ENCODE data around the gene MAGEA3.
"Not testable (repeated sequence)": the region's sequence is repeated elsewhere in the genome, so short reads cannot be mapped to it uniquely, and the experiment has no call there.

Gene MAGEA3

DNA sequence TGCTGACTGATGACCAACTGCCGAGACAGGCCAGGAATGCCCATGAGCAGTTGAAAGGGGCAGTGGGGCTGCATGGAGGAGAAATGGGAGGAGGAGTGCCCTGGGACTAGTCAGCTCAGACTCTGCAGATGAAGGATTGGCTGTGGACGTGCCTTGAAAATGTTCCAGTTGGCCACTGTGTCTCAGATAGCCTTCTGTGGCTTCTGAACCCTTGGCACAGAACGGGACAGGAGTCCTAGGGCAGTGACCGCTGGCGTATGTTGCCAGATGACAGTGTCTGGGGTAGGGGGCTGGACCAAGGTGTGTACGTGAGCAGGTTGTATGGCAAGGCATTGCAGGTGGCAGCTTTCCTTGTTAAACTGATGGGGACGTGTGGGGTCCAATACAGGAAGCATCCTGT is 7.9 kb downstream of the MAGEA3 start:
- H3K4me3 ChIP-seq (ENCODE audit: low read depth in 1 of 2, low read length in 2 of 2); H3K4me1 ChIP-seq (ENCODE audit: control insufficient read depth in 1 of 2, insufficient read depth in 2 of 2, low read length in 2 of 2); H3K27me3 ChIP-seq (ENCODE audit: low read depth, low read length); H3K36me3 ChIP-seq (ENCODE audit: control insufficient read depth in 1 of 2, insufficient read depth in 2 of 2, low read length in 2 of 2); H3K27ac ChIP-seq (ENCODE audit: low read length); H3K9me3 ChIP-seq (ENCODE audit: control insufficient read depth in 1 of 2, low read length in 2 of 2): not testable (repeated sequence)

DNA sequence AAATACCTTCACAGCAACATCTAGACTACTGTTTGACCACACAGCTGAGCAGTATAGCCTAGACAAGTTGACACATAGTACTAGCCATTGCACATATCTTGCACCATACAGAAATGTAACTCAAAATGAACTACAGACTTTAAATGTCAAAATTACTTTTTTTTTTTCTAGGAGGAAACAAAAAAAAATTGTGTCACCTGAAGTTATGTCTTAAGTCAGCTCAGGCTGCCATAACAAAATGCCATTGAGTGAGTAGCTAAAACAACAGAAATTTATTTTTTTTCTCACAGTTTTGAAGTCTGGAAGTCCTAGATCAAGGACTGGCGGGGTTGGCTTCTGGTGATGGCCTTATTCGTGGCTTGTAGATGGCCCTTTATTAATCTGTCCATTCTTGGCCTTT is 10.6 kb downstream of the MAGEA3 start, which contains the start of gene CSAG2:
CSAG2 (minus strand) TSS at position 101 of the 400 bp plus-strand sequence. CDS start 161 bp downstream, outside the sequence.
- H3K36me3 ChIP-seq (ENCODE audit: control insufficient read depth in 1 of 2, insufficient read depth in 2 of 2, low read length in 2 of 2); H3K27ac ChIP-seq (ENCODE audit: low read length); H3K27me3 ChIP-seq (ENCODE audit: low read depth, low read length); H3K9me3 ChIP-seq (ENCODE audit: control insufficient read depth in 1 of 2, low read length in 2 of 2); H3K4me3 ChIP-seq (ENCODE audit: low read depth in 1 of 2, low read length in 2 of 2); H3K4me1 ChIP-seq (ENCODE audit: control insufficient read depth in 1 of 2, insufficient read depth in 2 of 2, low read length in 2 of 2): not testable (repeated sequence)

DNA sequence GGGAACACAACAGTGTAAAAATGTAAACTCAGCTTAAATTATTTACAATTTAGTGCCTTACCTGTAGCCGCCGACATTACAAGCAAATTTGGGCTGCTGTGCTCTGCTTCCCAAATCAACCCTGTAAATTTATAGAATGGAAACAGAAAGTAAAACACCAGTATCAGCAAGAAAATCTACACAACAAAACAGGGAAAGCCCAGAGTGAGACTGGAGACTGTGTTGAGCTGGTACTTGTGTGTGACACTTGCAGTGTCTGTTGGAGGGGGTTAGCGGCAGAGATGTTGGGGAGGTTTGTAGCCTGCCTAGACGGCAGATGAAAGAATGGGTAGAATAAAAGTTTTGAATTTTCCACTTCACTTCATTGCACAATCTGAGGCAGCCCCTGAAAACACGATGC is 14.6 kb downstream of the MAGEA3 start:
- H3K4me3 ChIP-seq (ENCODE audit: low read depth in 1 of 2, low read length in 2 of 2); H3K4me1 ChIP-seq (ENCODE audit: control insufficient read depth in 1 of 2, insufficient read depth in 2 of 2, low read length in 2 of 2); H3K27ac ChIP-seq (ENCODE audit: low read length); H3K27me3 ChIP-seq (ENCODE audit: low read depth, low read length); H3K36me3 ChIP-seq (ENCODE audit: control insufficient read depth in 1 of 2, insufficient read depth in 2 of 2, low read length in 2 of 2); H3K9me3 ChIP-seq (ENCODE audit: control insufficient read depth in 1 of 2, low read length in 2 of 2): not testable (repeated sequence)

DNA sequence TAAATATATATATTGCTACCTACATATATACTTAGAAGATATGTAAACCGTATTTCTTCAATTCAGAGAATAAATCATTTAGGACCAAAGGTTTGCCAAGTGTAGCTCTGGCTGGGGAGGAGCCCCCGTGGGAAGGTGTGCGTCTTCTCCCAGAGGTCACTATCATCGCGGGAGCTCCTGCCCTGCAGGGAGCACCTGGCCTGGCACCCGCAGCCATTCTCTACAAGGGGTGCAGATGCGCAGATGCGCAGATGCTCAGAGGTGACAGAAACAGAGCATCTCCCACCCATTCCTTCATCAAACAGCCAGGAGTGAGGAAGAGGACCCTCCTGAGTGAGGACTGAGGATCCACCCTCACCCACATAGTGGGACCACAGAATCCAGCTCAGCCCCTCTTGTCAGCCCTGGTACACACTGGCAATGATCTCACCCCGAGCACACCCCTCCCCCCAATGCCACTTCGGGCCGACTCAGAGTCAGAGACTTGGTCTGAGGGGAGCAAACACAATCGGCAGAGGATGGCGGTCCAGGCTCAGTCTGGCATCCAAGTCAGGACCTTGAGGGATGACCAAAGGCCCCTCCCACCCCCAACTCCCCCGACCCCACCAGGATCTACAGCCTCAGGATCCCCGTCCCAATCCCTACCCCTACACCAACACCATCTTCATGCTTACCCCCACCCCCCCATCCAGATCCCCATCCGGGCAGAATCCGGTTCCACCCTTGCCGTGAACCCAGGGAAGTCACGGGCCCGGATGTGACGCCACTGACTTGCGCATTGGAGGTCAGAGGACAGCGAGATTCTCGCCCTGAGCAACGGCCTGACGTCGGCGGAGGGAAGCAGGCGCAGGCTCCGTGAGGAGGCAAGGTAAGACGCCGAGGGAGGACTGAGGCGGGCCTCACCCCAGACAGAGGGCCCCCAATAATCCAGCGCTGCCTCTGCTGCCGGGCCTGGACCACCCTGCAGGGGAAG is 15.5 kb downstream of the MAGEA3 start, which contains the start of gene MAGEA2B:
MAGEA2B (plus strand) TSS at position 814 of the 973 bp plus-strand sequence. CDS start 2,479 bp downstream, outside the sequence.
- not testable (repeated sequence) for H3K36me3 ChIP-seq (ENCODE audit: control insufficient read depth in 1 of 2, insufficient read depth in 2 of 2, low read length in 2 of 2); H3K27me3 ChIP-seq (ENCODE audit: low read depth, low read length); H3K9me3 ChIP-seq (ENCODE audit: control insufficient read depth in 1 of 2, low read length in 2 of 2); H3K27ac ChIP-seq (ENCODE audit: low read length); H3K4me3 ChIP-seq (ENCODE audit: low read depth in 1 of 2, low read length in 2 of 2); H3K4me1 ChIP-seq (ENCODE audit: control insufficient read depth in 1 of 2, insufficient read depth in 2 of 2, low read length in 2 of 2)

DNA sequence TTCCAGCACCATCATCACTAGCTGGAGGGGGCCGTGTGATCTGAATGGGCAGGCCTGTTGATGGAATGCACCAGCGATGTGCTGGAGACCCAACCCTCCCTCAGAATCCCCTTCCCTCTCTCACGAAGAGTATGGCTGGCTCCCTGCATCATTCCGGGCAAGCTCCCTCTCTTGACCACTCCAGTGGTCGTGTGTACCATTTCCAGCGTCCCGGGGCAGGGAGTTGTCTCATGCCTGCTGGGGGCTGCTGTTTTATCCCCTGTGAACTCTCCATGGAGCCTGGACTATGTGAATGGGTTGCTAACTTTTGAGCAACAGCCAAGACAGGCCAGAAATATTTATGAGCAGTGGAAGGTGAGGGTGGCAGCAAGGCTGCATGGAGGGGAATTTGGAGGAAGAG is 26.8 kb downstream of the MAGEA3 start:
- no peak overlapping the region for H3K4me3 ChIP-seq (ENCODE audit: low read depth in 1 of 2, low read length in 2 of 2)
- H3K27ac ChIP-seq (ENCODE audit: low read length): no peak overlapping the region
- no peaks in the 10 kb centered on the region for H3K9me3 ChIP-seq (ENCODE audit: control insufficient read depth in 1 of 2, low read length in 2 of 2)
- no peaks in the 10 kb centered on the region for H3K36me3 ChIP-seq (ENCODE audit: control insufficient read depth in 1 of 2, insufficient read depth in 2 of 2, low read length in 2 of 2)
- H3K4me1 ChIP-seq (ENCODE audit: control insufficient read depth in 1 of 2, insufficient read depth in 2 of 2, low read length in 2 of 2): no peaks in the 10 kb centered on the region
- H3K27me3 ChIP-seq (ENCODE audit: low read depth, low read length): no peaks in the 10 kb centered on the region

DNA sequence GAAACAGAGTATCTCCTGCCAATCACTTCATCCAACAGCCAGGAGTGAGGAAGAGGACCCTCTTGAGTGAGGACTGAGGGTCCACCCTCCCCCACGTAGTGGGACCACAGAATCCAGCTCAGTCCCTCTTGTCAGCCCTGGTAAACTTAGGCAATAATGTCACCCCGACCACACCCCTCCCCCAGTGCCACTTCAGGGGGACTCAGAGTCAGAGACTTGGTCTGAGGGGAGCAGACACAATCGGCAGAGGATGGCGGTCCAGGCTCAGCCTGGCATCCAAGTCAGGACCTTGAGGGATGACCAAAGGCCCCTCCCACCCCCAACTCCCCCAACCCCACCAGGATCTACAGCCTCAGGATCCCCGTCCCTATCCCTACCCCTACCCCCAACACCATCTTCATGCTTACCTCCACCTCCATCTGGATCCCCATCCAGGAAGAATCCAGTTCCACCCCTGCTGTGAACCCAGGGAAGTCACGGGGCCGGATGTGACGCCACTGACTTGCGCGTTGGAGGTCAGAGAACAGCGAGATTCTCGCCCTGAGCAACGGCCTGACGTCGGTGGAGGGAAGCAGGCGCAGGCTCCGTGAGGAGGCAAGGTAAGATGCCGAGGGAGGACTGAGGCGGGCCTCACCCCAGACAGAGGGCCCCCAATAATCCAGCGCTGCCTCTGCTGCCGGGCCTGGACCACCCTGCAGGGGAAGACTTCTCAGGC is 34.8 kb downstream of the MAGEA3 start, which contains the start of the genes CSAG1 and MAGEA12:
CSAG1 (minus strand) TSS at position 461 of the 715 bp plus-strand sequence. CDS start 1,261 bp downstream, outside the sequence.
MAGEA12 (plus strand) TSS at position 497 of the 715 bp plus-strand sequence. CDS start 2,405 bp downstream, outside the sequence.
- Histone ChIP-seq H3K36me3 (ENCODE audit: control insufficient read depth in 1 of 2, insufficient read depth in 2 of 2, low read length in 2 of 2) (no peaks in the 10 kb centered on the region), H3K27me3 (ENCODE audit: low read depth, low read length) (no peaks in the 10 kb centered on the region), H3K4me3 (ENCODE audit: low read depth in 1 of 2, low read length in 2 of 2) (no peak within 1 kb of the TSS), H3K4me1 (ENCODE audit: control insufficient read depth in 1 of 2, insufficient read depth in 2 of 2, low read length in 2 of 2) (no peaks in the 10 kb centered on the region), H3K9me3 (ENCODE audit: control insufficient read depth in 1 of 2, low read length in 2 of 2) (no peaks in the 10 kb centered on the region), H3K27ac (ENCODE audit: low read length) (no peak within 1 kb of the TSS)

DNA sequence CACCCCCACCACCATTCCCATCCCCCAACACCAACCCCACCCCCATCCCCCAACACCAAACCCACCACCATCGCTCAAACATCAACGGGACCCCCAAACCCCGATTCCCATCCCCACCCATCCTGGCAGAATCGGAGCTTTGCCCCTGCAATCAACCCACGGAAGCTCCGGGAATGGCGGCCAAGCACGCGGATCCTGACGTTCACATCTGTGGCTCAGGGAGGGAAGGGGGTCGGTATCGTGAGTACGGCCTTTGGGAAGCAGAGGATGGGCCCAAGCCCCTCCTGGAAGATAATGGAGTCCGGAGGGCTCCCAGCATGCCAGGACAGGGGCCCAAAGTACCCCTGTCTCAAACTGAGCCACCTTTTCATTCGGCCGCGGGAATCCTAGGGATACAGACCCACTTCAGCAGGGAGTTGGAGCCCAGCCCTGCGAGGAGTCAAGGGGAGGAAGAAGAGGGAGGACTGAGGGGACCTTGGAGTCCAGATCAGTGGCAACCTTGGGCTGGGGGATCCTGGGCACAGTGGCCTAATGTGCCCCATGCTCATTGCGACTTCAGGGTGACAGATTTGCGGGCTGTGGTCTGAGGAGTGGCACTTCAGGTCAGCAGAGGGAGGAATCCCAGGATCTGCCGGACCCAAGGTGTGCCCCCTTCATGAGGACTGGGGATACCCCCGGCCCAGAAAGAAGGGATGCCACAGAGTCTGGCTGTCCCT is 35.7 kb downstream of the MAGEA3 start:
- not testable (repeated sequence) for H3K36me3 ChIP-seq (ENCODE audit: control insufficient read depth in 1 of 2, insufficient read depth in 2 of 2, low read length in 2 of 2)

DNA sequence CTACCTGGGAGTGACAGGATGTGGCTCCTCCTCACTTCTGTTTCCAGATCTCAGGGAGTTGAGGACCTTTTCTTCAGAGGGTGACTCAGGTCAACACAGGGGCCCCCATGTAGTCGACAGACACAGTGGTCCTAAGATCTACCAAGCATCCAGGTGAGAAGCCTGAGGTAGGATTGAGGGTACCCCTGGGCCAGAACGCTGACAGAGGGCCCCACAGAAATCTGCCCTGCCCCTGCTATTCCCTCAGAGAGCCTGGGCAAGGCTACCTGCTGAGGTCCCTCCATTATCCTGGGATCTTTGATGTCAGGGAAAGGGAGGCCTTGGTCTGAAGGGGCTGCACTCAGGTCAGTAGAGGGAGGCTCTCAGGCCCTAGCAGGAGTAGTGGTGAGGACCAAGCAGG is 36.5 kb downstream of the MAGEA3 start:
- Histone ChIP-seq H3K4me1 (ENCODE audit: control insufficient read depth in 1 of 2, insufficient read depth in 2 of 2, low read length in 2 of 2) (no peaks in the 10 kb centered on the region), H3K36me3 (ENCODE audit: control insufficient read depth in 1 of 2, insufficient read depth in 2 of 2, low read length in 2 of 2) (no peaks in the 10 kb centered on the region), H3K27ac (ENCODE audit: low read length) (no peak overlapping the region), H3K4me3 (ENCODE audit: low read depth in 1 of 2, low read length in 2 of 2) (no peak overlapping the region), H3K9me3 (ENCODE audit: control insufficient read depth in 1 of 2, low read length in 2 of 2) (no peaks in the 10 kb centered on the region), H3K27me3 (ENCODE audit: low read depth, low read length) (no peaks in the 10 kb centered on the region)

More for the DNA sequence above, 35.7 kb downstream of the MAGEA3 start:
- H3K4me3 ChIP-seq (ENCODE audit: low read depth in 1 of 2, low read length in 2 of 2); H3K9me3 ChIP-seq (ENCODE audit: control insufficient read depth in 1 of 2, low read length in 2 of 2); H3K4me1 ChIP-seq (ENCODE audit: control insufficient read depth in 1 of 2, insufficient read depth in 2 of 2, low read length in 2 of 2); H3K27me3 ChIP-seq (ENCODE audit: low read depth, low read length); H3K27ac ChIP-seq (ENCODE audit: low read length): not testable (repeated sequence)

DNA sequence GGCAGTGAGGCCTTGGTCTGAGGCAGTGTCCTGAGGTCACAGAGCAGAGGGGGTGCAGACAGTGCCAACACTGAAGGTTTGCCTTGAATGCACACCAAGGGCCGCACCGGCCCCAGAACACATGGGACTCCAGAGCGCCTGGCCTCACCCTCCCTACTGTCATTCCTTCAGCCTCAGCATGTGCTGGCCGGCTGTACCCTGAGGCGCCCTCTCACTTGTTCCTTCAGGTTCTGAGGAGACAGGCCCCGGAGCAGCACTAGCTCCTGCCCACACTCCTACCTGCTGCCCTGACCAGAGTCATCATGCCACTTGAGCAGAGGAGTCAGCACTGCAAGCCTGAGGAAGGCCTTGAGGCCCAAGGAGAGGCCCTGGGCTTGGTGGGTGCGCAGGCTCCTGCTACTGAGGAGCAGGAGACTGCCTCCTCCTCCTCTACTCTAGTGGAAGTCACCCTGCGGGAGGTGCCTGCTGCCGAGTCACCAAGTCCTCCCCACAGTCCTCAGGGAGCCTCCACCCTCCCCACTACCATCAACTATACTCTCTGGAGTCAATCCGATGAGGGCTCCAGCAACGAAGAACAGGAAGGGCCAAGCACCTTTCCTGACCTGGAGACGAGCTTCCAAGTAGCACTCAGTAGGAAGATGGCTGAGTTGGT is 37.4 kb downstream of the MAGEA3 start:
- Histone ChIP-seq H3K27me3 (ENCODE audit: low read depth, low read length) (no peaks in the 10 kb centered on the region), H3K36me3 (ENCODE audit: control insufficient read depth in 1 of 2, insufficient read depth in 2 of 2, low read length in 2 of 2) (no peaks in the 10 kb centered on the region), H3K27ac (ENCODE audit: low read length) (no peak overlapping the region), H3K9me3 (ENCODE audit: control insufficient read depth in 1 of 2, low read length in 2 of 2) (no peaks in the 10 kb centered on the region), H3K4me3 (ENCODE audit: low read depth in 1 of 2, low read length in 2 of 2) (no peak overlapping the region), H3K4me1 (ENCODE audit: control insufficient read depth in 1 of 2, insufficient read depth in 2 of 2, low read length in 2 of 2) (no peaks in the 10 kb centered on the region)

DNA sequence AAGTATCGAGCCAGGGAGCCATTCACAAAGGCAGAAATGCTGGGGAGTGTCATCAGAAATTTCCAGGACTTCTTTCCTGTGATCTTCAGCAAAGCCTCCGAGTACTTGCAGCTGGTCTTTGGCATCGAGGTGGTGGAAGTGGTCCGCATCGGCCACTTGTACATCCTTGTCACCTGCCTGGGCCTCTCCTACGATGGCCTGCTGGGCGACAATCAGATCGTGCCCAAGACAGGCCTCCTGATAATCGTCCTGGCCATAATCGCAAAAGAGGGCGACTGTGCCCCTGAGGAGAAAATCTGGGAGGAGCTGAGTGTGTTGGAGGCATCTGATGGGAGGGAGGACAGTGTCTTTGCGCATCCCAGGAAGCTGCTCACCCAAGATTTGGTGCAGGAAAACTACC is 37.9 kb downstream of the MAGEA3 start:
- not testable (repeated sequence) for H3K27me3 ChIP-seq (ENCODE audit: low read depth, low read length); H3K9me3 ChIP-seq (ENCODE audit: control insufficient read depth in 1 of 2, low read length in 2 of 2); H3K36me3 ChIP-seq (ENCODE audit: control insufficient read depth in 1 of 2, insufficient read depth in 2 of 2, low read length in 2 of 2); H3K4me1 ChIP-seq (ENCODE audit: control insufficient read depth in 1 of 2, insufficient read depth in 2 of 2, low read length in 2 of 2); H3K4me3 ChIP-seq (ENCODE audit: low read depth in 1 of 2, low read length in 2 of 2); H3K27ac ChIP-seq (ENCODE audit: low read length)
